ENCODE data around the gene SPATS2. TPM values are rescaled to one million over a fixed set of nuclear protein-coding genes. Genes with fewer than 3 reads are reported as not detected.

The SPATS2 gene
- total and polyA plus RNA-seq, 2 donors (not counting 1 experiment from before 2014, with no cell fraction given) = 22.1 to 43.6 TPM

DNA sequence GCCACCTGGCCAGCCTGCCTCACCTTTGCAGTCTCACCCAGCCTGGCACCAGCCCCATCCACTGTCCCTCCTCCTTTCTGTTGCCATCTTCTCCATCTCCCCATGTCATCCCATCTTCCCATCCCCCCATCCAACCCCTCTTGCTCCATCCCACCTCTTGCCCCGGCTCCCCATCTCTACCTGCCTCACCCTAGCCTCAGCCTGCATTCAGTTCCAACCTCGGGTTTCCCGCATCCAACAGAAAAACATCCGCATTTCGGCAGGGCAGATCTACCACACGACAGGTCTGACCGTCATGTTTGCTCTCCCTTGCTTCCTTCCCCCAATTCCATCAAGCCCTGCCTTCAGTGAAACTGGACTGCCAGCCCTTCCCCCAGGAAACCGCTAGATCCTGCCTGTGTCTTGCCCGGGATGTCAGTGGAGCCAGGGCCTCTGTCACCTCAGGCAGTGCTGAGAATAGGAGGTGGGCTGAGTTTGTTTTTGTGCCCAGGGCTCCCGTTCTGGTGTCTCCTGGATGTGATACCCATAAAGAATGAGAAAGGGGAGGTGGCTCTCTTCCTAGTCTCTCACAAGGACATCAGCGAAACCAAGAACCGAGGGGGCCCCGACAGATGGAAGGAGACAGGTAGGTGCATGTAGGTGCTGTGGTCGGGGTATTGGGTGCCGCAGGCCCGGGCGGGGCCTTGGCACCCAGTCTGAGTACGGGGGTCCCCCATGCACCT is 174.0 kb downstream of the SPATS2 start:
- Histone ChIP-seq H2AFZ (ENCODE audit: low read length) (no peak overlapping the region), H3K4me2 (ENCODE audit: extremely low read depth, insufficient read depth, low read length) (no peak overlapping the region), H3K4me1 (ENCODE audit: control insufficient read depth, extremely low read depth, insufficient read depth, low read length) (peaks cover 4% of the 10 kb centered on the region), H3K27ac (ENCODE audit: insufficient read depth, low read length) (no peak overlapping the region), H3K36me3 (ENCODE audit: control insufficient read depth, insufficient read depth, low read length) (no peaks in the 10 kb centered on the region), H3K4me3 (replicated peaks in 1 of 4; ENCODE audit: control extremely low read depth in 1 of 4, insufficient read depth in 1 of 4, low read depth in 3 of 4, low read length in 4 of 4) (no peak overlapping the region), H3K79me2 (ENCODE audit: control insufficient read depth, insufficient read depth, low read length) (no peaks in the 10 kb centered on the region), H4K20me1 (ENCODE audit: control insufficient read depth, extremely low read depth, insufficient read depth, low read length) (no peaks in the 10 kb centered on the region), H3K9ac (ENCODE audit: insufficient read depth, low read length) (no peak overlapping the region), H3K9me3 (ENCODE audit: control insufficient read depth, insufficient read depth, low read depth, low read length) (no peaks in the 10 kb centered on the region), H3K27me3 (ENCODE audit: control insufficient read depth, insufficient read depth, low read length) (peaks cover 35% of the 10 kb centered on the region)
- DNase-seq (ENCODE audit: low read depth in 2 of 2) = no peak
- TF ChIP-seq, protein P1, sequence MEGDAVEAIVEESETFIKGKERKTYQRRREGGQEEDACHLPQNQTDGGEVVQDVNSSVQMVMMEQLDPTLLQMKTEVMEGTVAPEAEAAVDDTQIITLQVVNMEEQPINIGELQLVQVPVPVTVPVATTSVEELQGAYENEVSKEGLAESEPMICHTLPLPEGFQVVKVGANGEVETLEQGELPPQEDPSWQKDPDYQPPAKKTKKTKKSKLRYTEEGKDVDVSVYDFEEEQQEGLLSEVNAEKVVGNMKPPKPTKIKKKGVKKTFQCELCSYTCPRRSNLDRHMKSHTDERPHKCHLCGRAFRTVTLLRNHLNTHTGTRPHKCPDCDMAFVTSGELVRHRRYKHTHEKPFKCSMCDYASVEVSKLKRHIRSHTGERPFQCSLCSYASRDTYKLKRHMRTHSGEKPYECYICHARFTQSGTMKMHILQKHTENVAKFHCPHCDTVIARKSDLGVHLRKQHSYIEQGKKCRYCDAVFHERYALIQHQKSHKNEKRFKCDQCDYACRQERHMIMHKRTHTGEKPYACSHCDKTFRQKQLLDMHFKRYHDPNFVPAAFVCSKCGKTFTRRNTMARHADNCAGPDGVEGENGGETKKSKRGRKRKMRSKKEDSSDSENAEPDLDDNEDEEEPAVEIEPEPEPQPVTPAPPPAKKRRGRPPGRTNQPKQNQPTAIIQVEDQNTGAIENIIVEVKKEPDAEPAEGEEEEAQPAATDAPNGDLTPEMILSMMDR (conservative IDR thresholded peaks at IDR 0.05 in 1 of 2, IDR thresholded peaks at IDR 0.05 in 1 of 2; ENCODE audit: low read depth in 1 of 2, low read length in 2 of 2) = no peak
- TF ChIP-seq EZH2 (IDR thresholded peaks at IDR 0.05; ENCODE audit: low read length, missing control alignments) = no peak

DNA sequence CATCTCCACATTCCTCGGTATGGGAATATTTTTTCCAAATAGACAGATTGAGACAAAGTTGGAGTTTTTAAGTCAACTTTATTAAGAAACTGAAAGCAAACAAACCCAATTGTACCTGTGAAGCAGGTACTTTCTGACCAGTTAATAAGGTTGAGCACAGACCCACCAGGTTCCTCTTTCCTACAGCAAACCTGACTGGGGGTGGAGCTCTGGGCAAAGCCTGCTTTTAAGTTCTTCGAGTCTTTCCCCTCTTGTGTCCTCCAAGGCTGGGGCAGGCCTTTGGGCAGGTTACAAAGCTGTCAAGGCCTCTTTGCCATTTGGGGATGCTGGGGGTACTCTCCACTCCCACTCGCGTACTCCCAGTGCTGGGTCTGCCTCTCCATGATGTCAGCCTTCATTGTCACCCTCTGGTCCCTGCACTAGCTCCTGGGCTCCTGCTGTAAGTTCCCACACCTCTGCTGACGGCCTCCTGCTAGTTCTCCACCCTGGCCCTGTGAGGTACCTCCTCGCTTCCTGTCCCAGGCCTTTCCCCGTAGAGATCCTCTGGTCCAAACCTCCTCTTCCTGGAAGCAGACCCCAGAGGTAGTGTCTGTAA is 174.7 kb downstream of the SPATS2 start:
- no peaks in the 10 kb centered on the region for H4K20me1 ChIP-seq (ENCODE audit: control insufficient read depth, extremely low read depth, insufficient read depth, low read length)
- H3K27ac ChIP-seq (ENCODE audit: insufficient read depth, low read length) = no peak overlapping the region
- no peak overlapping the region for H3K9ac ChIP-seq (ENCODE audit: insufficient read depth, low read length)
- no peak for DNase-seq (ENCODE audit: low read depth in 2 of 2)
- no peaks in the 10 kb centered on the region for H3K79me2 ChIP-seq (ENCODE audit: control insufficient read depth, insufficient read depth, low read length)
- peaks cover 4% of the 10 kb centered on the region for H3K4me1 ChIP-seq (ENCODE audit: control insufficient read depth, extremely low read depth, insufficient read depth, low read length)
- H2AFZ ChIP-seq (ENCODE audit: low read length) = no peak overlapping the region
- H3K36me3 ChIP-seq (ENCODE audit: control insufficient read depth, insufficient read depth, low read length) = no peaks in the 10 kb centered on the region
- no peak overlapping the region for H3K4me3 ChIP-seq (replicated peaks in 1 of 4; ENCODE audit: control extremely low read depth in 1 of 4, insufficient read depth in 1 of 4, low read depth in 3 of 4, low read length in 4 of 4)
- H3K4me2 ChIP-seq (ENCODE audit: extremely low read depth, insufficient read depth, low read length) = no peak overlapping the region
- peaks cover 35% of the 10 kb centered on the region for H3K27me3 ChIP-seq (ENCODE audit: control insufficient read depth, insufficient read depth, low read length)
- TF ChIP-seq, protein P1 (conservative IDR thresholded peaks at IDR 0.05 in 1 of 2, IDR thresholded peaks at IDR 0.05 in 1 of 2; ENCODE audit: low read depth in 1 of 2, low read length in 2 of 2) = no peak
- TF ChIP-seq EZH2 (IDR thresholded peaks at IDR 0.05; ENCODE audit: low read length, missing control alignments) = no peak
- H3K9me3 ChIP-seq (ENCODE audit: control insufficient read depth, insufficient read depth, low read depth, low read length) = no peaks in the 10 kb centered on the region

DNA sequence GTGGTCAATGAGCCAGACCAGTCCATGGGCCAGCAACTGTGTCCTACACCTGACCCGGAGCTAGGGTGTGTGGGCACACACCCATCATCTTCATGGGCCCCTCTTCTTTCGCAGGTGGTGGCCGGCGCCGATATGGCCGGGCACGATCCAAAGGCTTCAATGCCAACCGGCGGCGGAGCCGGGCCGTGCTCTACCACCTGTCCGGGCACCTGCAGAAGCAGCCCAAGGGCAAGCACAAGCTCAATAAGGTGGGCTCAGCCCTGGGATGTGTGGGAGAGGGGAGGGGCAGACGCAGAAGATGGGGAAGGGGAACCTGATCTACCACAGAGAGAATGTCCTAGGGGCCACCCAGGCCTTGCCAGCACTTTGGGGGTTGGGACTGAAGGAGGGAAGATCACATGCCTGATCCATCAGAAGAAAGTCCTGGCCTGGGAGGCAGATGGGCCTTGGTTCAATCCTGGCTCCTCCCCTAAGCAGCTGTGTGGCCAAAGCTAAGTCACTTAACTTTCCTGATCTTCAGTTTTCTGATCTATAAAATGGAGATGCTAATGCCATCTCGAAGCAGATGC is 175.4 kb downstream of the SPATS2 start:
- Histone ChIP-seq H3K79me2 (ENCODE audit: control insufficient read depth, insufficient read depth, low read length) (no peaks in the 10 kb centered on the region), H3K4me1 (ENCODE audit: control insufficient read depth, extremely low read depth, insufficient read depth, low read length) (peaks cover 4% of the 10 kb centered on the region), H3K27me3 (ENCODE audit: control insufficient read depth, insufficient read depth, low read length) (peaks cover 36% of the 10 kb centered on the region), H2AFZ (ENCODE audit: low read length) (no peak overlapping the region), H3K36me3 (ENCODE audit: control insufficient read depth, insufficient read depth, low read length) (no peaks in the 10 kb centered on the region), H3K27ac (ENCODE audit: insufficient read depth, low read length) (no peak overlapping the region), H4K20me1 (ENCODE audit: control insufficient read depth, extremely low read depth, insufficient read depth, low read length) (no peaks in the 10 kb centered on the region), H3K9ac (ENCODE audit: insufficient read depth, low read length) (no peak overlapping the region), H3K4me2 (ENCODE audit: extremely low read depth, insufficient read depth, low read length) (no peak overlapping the region), H3K4me3 (replicated peaks in 1 of 4; ENCODE audit: control extremely low read depth in 1 of 4, insufficient read depth in 1 of 4, low read depth in 3 of 4, low read length in 4 of 4) (no peak overlapping the region), H3K9me3 (ENCODE audit: control insufficient read depth, insufficient read depth, low read depth, low read length) (no peaks in the 10 kb centered on the region)
- DNase-seq (ENCODE audit: low read depth in 2 of 2) = no peak
- no peak for TF ChIP-seq EZH2 (IDR thresholded peaks at IDR 0.05; ENCODE audit: low read length, missing control alignments)
- TF ChIP-seq, protein P1 (conservative IDR thresholded peaks at IDR 0.05 in 1 of 2, IDR thresholded peaks at IDR 0.05 in 1 of 2; ENCODE audit: low read depth in 1 of 2, low read length in 2 of 2) = no peak
